GM21381 (cell line): ENCODE measurements around the gene LRMDA.

ENCODE experiments used
- ATAC-seq: cut with Tn5 transposase; IDR thresholded peaks from one replicate; pipeline ENCODE4 v1.9.1; 2021; ENCODE audit warnings: mild to moderate bottlenecking, moderate library complexity; ENCODE audit not compliant: unreplicated experiment

Gene LRMDA

DNA sequence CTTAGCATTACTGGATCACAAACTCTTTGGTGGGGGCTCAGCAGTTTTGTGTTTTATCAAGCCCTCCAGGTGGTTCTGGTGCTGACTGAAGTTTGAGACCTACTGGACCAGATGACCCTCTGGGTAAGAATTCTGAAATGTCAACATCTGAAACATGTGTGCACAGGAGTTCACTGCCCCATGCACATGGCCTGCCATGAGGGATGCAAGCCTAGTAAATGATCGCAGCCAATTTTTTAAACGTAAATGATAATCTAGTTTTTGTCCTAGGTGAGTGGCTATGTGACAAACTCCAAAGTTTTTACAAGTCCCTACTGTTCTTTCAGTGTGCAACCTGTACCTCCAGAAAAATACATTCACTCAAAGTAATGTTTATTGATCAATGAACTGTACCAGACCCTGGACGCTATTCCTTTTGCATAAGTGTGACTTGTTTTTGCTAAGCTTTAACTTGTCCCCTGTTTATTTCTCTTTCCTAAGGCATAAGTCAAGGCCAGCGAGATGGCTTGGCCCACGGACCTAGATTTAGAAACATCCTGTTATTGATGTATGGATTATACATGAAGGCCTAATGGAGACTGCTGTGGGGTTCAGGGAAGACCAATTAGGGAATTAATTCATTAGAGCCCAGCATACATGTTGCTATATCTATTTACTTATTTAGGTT, 531.1 kb downstream of the LRMDA start:
- ATAC-seq: no peak

DNA sequence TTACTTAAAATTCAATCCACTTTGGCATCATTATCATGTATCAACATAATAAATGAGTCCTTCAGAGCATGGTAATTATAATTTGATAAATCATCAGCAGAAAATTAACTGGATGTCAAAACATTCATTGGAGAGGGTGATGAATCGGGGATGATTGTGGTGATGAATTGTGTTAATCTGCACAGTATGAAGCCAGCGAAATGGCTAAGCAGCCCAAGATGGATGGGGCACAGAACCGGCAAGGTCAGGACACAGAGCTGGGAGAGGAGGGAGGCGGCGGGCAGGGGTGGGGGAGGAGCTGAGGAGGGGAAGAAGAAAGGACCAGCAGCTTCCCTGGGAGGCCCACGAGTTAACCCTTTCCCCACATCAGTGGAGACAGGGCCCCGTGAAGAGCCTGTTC, 536.1 kb downstream of the LRMDA start:
- no peak for ATAC-seq

DNA sequence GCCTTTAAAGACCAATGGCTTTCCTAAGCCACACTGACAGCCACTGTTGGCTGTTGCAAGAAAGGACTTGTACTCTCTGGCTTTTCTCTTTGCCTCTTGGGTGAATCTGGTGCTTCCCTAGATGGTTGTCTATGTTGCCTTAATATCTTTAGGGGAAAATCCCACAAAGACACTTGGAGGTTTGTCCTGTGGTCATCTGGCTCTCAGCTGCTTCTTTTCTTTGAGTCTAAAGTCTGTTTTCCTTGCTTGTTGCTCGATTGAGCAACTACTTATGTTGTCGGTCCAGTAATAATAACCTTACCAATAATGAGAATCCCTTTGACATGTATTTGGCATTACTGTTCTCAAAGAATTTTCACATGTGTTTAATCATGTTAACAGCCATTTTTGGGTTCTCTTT, 537.6 kb downstream of the LRMDA start:
- ATAC-seq: no peak

DNA sequence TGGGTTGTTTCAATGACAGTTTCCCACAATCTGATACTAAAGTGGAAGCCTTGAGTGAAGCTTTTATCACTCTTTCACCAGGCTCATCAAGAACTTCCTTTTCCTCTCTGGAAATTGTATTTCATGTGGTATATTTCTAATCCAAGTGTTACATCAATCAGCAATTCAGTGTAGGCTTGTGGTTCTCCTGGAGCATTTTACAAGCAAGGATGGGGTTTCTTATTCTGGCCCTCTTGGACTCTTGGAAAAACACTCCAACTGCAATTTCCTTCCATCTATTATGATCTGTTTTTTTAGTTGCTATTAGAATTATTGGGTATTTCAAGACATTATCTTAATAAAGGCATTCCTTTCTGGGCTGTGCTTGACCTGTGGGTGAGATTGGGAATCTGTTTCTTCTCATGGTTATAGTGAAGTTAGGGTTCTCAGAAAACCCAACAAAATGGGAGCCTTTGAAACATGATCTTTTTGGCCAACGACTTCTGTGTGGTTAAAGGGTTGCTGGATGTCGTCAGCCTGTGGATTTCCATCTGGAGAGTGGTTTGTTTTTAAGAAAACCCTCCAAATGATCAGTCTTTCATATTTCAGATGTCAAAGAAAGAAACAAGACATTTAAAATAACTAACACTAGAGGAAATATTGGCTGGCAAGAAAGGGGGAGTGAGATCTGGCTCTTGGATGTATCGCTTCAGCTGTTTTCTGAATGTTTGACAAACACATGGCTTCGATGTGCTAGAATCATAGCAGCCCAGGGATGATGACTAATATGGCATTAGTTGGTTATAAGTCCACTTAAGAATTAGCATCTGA, 540.2 kb downstream of the LRMDA start:
- no peak for ATAC-seq

DNA sequence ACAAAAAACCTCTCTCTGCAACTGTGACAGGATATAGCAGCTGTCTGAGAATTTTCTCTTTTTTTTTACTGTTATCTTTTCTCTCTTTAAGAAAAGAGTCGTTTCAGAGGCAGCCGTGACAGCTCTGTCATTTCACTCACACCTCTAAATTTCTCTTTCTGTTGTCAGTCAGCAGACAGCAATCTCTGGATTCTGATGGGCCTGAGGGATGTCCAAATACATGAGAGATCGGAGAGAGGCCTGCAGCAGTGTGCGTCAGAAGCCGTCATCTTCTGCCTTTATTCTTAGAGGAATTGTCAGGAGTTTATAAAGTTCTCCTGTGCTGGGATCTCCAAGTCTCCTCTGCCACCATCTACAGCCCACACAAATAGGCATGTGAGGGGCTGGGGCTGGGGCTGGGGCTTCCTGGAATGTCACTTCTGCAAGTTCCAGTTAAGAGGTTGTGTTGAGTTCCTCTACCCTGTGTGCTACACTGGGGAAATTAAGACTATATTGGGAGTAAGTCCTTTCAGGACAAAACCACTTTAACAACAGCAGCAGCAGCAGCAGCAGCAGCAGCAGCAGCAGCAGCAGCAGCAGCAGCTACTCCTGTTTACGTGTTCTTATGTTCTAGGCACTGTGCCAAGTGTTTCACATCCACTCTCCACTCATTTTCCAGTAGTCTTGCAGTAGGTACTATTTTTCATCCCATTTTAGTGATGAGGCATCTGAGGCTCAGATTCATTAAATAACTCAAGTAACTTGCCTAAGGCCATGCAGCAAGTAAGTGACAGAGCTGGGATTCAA, 541.3 kb downstream of the LRMDA start:
- no peak for ATAC-seq

DNA sequence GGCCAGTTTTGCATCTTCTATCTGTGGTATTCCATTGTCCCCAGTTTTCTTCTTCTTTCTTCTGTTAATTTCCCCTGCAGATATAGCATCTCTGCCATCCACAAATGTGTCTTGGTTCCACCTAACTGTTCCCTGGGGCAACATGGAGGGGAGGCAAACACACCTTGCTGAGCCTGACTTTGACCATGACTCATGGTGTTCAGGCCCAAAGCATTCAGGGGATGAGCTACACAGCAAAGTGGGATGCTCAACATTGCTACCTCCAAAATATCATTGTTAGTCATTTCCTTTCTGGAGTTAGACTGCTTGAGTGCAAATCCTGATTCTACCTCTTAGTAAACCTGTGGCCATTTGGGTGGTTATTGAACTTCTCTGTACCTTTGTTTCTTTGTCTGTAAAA, 542.7 kb downstream of the LRMDA start:
- no peak for ATAC-seq

DNA sequence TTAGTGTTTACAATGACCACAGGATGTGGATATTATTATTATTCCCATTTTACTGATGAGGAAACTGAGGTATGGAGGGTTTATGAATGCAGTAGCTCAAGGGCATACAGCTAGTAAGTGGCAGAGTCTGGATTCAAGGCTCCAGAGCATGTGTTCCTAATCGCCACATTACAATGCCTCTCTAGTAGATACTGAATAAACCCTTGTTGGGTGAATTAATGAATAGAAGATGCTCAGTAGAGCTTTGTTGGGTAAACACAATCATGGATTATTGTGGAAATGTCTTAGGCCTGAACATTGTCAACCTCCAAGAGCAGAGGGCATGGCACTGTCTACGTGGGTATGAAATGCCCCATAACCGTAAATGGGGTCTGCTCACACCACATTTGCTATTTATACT, 545.3 kb downstream of the LRMDA start:
- no peak for ATAC-seq

DNA sequence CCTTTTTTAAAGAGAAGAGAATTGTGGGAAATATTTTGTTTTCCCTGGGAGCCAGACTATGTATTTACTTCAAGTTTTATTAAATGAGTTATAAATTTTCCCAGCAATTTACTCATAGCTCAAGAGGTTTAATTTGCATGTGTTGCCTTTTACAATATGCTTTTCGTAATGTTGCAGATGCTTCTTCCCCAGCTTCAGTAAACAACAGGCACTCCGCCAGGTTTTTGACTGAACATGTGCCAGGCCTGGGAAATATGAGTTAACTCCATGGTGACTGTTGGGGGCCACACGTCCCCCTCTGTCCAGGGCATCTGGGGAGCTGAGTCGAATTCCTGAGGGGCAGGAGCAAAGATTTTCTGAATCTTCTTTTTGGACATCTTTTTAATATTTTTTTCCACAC, 545.7 kb downstream of the LRMDA start:
- no peak for ATAC-seq

DNA sequence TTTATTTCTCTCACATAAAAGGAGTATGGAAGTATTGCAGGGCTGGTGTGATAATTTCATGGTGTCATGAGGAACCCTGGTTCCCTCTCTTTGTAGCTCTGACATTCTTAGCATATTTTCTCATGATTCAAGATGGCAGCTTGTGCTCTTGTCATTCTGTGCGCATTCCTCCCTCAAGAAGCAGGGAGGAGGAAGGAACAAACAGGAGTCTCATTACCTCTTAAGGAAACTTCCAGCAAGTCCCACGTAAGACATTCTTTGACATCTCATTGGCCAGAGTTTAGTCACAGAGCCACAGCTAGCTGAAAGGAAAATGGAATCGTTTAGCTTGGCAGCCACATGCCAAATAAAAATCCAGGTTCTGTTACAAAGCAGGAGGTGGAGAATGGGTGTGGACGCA, 546.8 kb downstream of the LRMDA start:
- no peak for ATAC-seq

DNA sequence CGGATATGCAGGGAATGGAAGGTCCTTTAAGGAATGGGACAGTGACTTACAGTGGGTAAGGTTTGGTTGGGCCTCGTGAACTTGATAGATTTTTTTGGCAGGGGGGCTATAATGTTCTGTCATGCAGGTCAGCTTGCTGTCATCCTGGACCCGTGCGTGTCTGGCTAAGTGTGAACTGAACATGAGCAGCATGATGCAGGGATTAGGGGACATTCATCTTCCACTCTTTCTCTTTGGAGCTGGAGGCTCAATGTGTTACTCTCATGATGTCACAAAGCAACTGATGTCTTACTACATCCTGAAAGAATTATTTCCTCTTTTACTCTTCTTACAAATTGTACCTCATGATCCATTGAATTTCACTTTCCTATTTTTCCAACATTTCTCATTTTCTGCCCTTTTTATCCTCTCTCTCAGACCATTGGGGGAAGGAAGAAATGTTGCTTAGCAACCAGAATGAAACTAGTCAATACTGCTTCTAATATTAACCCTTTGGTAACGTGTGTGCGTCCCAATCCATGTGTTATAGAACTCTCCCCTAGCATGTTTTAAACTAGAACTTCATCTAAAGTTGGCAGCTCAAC, 549.1 kb downstream of the LRMDA start:
- ATAC-seq: no peak

DNA sequence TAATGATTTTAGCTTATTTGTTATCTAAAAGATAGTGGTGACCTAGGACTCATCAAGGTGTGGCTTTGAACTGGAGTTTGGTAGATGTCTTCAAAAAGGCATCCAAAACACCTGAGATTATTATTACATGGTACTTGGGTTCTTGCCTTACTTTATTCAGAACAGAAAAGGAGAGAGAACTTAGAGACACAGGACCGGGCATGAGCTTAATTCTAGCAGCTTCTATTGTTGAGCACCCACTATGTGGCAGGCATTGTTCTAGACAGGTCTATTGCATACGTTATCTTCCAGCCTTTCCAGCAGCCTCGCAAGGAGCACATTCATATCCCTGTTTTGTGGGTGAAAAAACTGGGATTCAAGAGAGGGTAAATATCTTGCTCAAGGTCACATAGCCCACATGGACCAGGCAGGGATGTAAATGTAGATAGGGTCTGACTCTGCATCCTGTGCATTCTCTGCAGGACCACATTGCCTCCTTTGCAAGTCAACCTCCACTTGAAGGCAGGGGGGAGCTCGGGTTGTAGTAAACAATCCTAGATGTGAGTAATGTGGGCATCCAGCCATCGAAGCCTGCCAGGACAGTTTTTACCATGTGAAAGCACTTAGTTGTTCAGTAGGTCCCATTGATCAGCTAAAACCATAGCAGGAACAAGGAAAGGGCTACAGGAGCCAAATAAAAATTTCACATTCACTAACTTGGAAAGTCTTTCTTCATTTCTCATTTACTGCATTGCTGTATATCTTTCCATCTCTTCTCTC, 551.4 kb downstream of the LRMDA start:
- ATAC-seq: no peak

DNA sequence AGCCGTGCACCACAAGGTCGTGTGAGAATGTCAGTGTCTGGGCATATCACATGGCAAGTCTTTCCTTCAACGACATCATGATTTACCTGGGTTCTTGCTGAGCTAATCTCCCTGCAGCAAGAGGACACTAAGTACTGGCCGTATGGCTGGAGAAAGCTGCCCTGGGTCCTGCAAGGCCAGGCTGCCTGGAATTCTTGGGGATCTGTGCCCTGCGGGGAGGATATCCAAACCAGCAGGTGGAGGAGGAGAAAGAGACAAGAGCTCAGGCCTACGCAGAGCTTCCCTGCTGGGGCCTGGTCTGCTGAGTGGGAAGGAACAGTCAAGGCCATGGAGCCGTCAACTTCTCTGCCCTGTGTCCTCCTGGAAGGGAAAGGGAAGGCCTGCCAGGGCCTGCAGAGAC, 552.6 kb downstream of the LRMDA start:
- ATAC-seq: no peak

DNA sequence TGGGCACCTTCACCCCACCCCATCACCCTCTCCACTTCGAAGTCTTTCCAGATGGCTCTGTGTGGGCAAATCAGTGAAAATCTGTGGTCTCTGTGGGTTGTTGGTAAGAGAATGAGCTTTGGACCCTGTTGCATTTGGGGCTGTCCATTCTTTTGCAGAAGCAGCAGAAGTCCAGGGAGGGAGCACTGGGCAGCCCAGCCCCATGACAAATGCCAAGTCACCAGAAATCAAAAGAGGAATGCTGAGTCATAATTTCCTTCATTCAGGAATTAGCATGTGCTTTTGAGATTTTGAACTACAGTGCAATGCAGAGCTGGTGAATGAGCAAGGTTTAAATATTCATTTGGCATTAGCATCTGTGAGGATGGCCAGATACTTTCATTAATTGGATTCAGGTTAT, 556.2 kb downstream of the LRMDA start:
- ATAC-seq: no peak

DNA sequence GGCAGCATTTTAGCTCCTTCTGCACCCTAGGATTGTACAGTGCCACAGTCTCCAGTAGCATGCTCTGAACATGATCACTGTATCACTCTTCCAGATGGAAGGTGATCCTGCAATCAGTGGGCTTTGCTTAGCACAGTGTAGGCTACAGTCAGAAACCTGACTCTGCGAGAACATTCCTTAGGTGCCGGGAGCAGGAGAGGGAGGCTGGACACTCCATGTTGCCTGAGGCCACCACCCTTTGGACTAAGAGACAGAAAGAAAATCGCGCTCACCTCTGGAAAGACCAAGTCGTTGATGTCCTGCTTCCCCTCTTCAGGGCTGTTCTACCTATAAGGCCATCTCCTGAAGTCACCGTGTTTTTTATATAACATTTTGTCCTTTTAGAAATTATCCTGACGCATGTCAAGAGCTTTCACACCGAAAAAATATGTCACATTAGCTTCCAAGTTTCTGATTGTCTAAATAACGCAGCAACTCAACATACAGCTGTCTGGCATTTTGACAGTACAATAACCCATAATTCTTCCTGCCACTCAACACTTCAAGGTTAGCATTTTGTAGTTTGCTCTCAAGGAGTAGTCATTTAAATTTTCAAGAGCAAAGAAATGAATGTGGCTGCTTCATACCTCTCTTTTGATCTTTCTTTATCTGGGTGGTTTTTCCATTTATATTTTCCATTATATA, 563.1 kb downstream of the LRMDA start:
- no peak for ATAC-seq

DNA sequence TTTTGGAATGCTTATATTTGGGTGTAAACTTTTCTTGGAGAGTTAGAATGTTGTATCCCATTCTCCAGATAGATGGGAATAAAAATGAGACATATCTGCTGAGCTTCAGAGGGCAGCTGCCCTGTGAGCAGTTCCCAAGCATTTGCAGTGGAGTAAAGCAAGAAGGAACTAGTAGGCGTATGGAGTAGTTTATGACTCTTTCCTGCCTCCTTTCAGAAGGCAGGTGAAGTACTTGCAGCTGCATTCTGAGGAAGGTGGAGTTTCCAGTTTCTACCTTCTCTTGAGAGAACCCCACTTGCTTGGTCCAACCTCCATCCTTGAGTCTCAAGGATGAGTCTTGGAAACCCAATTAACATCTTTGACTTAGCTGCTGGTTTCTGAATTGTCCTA, 563.6 kb downstream of the LRMDA start:
- ATAC-seq: no peak

DNA sequence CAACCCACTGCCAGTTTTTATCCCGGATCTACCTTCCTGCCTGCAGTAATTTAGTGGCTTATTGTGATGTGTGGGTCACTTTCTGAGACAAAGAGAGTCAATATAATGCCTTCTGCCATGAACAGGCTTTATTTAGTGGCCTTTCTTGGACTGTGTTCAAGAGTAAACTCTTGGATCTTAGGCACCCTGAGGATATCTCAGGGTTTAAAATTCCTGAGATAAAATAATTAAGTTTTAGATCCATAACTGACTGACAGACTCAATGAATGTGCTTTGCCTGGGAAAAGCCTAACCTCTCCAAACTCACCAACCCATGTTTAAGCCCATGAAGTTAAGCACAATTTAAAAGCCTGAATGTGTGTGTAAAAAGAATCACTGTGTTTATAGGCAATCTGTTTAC, 564.3 kb downstream of the LRMDA start:
- no peak for ATAC-seq

DNA sequence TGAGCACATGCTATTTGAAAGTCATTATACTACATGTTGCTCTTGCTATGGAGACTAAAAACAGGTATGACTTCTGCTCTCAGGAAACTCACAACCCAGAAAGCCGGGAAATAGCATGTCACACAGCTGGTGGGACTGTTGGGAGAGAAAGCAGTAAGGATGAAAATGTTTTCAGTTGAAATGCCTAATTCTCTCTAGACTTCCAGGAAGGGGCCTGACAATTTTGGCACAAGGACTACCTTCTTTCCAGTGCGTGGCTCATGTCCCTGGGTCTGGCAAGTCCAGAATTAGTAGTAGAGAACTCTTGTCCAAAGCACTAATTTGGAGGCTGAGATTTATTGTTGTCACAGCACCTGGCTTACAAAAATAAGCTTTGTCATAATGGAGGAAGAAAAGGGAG, 567.6 kb downstream of the LRMDA start:
- no peak for ATAC-seq

DNA sequence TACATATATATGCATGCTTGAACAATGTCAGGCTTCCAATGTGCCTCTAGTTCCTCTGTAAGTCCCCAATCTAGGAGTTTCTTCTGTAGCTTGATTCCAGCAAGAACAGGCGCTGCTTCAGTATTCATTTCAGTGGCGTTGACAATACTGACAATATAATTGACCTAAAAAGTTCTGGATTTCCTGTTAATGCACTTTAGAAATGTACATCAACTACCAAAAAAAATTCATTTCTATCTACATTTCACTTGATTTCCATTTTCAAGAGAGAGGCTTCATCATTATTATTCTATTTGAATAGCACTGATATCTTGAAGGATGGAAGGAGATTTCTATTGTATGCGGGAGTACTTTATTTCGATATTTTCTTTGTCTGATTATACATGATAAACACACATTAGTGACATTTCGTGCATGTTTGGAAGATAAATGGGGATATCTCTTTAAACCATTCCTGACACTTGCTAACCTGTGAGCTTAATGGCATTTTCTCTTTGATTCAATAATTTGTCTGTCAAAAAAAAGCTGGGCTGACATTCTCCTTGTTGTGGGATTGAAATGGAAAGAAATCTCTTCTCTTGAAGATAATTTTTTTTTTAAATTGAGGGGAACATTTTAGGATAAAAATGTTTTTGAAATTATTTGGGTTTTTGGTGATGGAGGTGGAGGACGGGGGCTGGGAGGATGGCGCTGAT, 568.2 kb downstream of the LRMDA start:
- ATAC-seq: no peak

DNA sequence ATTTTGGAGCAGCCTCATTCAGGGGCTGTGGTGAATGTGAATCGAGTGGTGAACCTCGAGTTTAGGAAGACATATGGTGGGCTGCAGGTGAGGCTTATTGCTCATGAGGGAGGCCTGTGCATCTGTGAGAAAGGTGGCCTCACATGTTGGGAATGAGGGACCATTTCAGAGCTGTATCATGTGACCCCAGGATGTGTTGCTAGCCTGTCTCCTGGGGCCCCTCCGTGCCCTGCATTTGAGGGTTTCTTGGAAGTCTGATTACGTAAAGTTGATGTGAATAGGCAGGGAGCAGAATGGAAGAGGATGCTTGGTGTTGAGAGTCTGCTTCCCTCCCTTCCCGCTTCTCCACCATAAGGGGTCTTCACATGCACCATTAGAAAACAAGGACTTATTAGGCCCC, 569.1 kb downstream of the LRMDA start:
- no peak for ATAC-seq

DNA sequence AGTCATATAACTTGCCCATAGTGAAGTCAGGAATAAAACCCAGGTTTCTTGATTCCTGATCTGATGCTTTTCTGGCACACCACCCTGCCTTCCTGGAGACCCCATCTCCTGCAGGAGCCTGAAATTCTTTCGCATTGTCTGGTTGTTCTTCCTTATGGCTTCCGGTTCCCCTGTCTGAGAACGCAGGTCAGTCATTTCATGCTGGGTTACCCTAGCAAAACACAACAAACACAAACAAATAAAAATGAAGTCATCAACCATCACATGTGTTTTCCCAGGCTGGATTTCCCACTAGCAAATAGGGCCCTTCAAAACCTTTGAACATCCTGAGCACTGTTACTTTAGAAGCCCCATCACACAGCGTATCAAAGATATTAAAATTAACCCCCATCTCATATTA, 569.6 kb downstream of the LRMDA start:
- ATAC-seq: no peak
